HG03135 (cell line): ENCODE results near the gene ADAM11.
"Not testable (repeated sequence)": the region's sequence is repeated elsewhere in the genome, so short reads cannot be mapped to it uniquely, and the experiment has no call there.

Experiments
- ATAC-seq: cut with Tn5 transposase; IDR thresholded peaks from one replicate; pipeline ENCODE4 v1.9.1; 2021; ENCODE audit warnings: mild to moderate bottlenecking, moderate library complexity; ENCODE audit not compliant: unreplicated experiment

Gene ADAM11, protein sequence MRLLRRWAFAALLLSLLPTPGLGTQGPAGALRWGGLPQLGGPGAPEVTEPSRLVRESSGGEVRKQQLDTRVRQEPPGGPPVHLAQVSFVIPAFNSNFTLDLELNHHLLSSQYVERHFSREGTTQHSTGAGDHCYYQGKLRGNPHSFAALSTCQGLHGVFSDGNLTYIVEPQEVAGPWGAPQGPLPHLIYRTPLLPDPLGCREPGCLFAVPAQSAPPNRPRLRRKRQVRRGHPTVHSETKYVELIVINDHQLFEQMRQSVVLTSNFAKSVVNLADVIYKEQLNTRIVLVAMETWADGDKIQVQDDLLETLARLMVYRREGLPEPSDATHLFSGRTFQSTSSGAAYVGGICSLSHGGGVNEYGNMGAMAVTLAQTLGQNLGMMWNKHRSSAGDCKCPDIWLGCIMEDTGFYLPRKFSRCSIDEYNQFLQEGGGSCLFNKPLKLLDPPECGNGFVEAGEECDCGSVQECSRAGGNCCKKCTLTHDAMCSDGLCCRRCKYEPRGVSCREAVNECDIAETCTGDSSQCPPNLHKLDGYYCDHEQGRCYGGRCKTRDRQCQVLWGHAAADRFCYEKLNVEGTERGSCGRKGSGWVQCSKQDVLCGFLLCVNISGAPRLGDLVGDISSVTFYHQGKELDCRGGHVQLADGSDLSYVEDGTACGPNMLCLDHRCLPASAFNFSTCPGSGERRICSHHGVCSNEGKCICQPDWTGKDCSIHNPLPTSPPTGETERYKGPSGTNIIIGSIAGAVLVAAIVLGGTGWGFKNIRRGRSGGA

DNA sequence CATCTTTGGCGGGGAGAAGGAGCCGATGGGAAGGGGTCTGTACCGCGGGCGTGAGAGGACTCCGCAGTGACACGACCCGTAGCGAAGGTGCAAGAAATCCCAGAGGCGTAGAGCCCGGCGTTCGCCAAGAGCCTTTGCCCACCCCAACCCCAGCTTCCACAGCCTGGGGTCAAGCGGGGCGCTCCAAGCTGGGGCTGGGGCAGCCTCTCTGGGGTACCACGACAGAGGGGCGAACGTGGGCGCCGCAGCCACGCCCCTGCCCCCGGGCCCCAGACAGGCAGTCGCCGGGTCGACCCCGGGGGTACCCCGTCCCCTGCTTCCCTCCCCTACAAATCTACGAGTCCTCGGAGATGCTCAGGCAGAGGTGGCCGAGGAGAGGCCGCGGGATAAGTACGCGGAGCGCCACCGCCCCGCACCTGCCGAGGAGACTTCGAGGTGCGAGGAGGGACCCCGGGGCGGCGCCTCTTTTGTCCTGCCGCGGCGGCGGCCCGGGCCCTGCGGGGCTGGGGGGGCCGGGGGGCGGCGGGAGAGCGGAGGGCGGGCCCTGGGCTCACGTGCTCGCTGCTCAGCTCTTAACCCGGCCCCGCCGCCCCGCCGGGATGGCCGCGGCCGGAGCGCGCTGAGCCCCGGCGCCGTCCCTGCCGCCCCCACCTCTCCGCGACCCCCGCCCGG is at the start of gene ADAM11:
ADAM11 (plus strand) TSS at position 575 of the 672 bp plus-strand sequence. CDS start 212 bp downstream, outside the sequence.
- no peak for ATAC-seq

DNA sequence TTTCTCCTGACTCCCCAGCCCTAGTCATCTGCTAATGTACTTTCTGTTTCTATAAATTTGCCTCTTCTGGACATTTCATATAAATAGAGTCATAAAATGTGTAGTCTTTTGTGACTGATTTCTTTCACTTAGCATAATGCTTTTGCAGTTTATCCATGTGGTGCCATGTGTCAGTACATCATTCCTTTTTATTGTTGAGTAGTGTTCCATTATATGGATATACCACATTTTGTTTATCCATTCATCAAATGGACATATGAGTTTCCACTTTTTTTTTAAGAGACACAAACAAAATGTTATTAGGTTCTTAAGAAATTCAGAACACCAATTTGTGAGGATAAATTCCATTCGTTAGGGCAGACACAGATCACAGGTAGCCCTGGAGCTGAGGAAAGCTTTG is 39.3 kb upstream of the ADAM11 start:
- no peak for ATAC-seq

DNA sequence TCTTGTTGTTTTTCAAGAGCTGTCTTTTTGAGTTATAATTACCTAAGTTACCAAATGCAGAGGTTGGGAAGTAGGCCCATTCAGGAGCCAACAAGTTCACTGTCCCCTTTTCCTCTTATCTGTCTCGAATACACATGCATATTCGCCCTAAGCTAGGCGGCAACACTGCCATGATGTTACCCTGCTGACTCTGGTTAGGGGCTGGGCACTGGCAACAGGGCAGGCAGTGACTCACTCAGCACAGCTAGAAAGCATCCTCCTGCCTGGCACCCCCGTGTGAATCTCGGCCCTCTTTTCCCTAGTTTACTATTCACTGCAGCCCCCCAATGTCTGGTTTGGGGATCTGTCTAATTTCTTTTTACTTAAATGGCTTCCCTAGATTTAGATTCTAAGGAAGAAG is 36.5 kb upstream of the ADAM11 start:
- ATAC-seq, result no peak

DNA sequence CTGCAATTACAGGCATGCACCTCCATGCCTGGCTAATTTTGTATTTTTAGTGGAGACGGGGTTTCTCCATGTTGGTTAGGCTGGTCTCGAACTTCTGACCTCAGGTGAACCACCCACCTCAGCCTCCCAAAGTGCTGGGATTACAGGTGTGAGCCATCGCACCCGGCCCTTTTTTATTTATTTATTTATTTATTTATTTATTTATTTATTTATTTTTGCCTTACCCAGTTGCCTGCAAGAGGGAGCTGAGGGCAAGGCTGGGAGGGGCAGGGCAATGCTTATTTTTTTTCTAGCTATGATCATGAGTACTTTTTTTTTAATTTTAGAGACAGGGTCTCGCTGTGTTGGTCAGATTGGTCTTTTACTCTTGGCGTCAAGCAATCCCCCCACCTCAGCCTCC is 32.7 kb upstream of the ADAM11 start:
- ATAC-seq, result not testable (repeated sequence)

DNA sequence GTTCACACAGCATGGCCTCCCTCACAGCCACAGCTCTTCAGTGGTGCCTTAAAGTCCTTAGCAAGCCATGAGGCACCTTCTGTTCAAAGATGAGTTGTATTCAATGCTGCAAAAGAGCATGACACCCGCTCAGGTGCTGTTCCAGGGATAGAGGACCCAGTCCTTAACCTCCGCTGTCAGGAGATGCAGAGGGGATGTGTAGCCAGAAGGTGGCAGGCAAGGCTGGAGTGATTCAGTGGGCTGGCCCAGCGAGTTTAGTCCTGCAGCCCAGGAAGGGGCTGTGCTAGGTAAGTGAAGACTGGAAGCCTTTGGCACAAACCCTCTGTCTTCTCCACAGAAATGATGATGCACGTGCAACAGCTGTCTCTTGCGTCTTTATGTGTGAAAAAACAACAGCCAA is 25.0 kb upstream of the ADAM11 start:
- no peak for ATAC-seq

DNA sequence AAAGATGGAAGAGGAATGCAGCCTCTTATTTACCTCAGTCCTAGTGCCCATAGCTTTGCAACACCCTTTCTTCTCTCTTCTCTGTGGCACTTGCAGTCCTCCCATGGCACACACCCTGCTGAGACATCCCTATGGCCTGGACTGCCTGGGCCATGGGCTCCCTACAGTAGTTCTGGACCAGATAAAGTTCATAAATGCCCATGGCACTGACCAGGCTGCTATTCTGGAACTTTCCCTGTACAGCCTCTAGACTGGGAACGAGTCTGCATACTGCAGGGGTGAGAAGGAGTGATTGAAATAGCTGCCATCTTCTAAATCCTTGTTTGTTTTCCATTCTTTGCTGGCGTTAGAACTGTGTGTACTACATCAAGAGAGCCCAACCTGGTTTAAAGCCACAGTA is 24.5 kb upstream of the ADAM11 start:
- ATAC-seq, result no peak

DNA sequence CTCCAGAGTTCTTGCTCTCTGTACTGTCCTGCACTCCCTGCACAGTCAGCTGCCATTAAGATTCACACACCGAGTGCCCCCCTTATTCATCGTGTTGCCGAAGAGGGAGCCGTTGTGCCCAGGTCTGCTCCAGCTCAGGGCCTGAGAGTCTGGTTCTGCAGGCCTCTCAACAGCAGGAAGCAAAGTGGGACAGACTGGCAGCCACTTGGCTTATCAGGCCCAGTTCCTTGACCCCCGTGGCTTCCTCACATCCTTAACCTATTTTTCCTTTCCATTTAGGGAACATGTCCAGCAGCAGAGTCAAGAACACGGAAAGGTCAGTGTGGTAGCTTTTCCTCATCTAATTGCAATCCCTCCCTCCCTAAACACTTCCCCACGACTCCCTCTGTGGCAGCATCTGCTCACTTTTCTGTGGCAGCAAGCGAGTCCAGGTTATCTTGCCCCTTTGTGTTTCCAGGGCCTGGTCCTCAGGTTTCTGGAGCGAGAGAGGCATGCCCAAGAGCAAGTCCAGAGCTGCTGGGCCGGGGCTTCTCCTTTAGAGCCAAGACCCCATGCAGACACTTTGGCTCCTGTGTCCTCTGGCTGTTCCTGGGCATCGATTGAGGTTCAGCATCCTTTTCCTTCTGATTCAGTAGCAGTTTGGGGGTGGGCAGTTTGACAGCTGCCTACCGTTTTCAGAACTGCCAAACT is 22.1 kb upstream of the ADAM11 start:
- no peak for ATAC-seq

DNA sequence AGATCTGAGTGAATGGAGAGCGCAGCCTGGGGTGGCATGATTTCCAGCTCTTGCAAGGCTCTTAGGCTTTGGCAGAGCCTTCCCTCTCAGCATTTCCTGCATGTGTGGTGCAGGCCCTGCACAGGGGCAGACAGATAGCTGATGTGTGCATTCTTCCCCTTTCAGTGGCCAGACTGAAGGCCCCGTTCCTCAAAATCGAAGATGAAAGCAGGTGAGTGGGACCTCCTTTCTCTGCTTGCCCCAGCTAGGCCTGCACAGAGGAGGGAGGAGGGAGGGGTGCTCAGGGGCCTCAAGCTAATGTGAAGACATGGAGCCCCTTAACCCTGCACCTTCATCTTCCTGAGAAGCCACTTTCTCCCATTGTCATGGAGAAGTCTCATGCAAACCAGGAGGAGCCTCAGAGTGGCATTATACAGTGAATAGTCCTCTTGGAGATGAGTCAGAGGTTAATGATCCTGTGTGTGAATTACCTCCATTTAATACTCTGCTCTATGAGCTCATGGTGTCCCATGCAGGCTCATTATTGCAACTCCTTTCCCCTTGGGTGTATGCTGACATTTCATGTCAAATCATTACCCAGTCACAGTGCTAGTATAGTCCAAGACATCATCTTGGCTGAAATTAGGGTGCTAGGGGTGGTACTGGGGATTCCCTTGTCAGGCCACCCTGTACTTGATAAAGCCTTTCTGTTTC is 20.4 kb upstream of the ADAM11 start:
- ATAC-seq, result no peak

DNA sequence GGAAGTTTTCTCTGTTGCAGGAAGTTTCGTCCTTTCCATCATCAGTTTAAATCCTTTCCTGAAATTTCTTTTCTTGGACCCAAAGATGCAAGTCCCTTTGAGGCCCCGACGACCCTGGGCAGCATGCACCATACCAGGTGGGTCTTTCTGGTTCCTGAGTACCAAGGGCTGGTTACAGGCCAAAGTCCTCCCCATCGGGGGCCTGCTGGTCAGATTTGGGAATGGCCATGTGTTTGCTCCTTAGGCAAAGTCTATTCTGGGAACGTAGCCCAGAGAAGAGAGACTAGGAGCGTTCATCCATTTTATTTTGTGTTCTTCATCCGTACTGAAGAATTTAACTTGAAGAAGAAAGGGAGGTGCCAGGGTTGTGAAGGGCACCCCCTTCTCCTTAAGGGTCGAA is 17.5 kb upstream of the ADAM11 start:
- ATAC-seq, result no peak

DNA sequence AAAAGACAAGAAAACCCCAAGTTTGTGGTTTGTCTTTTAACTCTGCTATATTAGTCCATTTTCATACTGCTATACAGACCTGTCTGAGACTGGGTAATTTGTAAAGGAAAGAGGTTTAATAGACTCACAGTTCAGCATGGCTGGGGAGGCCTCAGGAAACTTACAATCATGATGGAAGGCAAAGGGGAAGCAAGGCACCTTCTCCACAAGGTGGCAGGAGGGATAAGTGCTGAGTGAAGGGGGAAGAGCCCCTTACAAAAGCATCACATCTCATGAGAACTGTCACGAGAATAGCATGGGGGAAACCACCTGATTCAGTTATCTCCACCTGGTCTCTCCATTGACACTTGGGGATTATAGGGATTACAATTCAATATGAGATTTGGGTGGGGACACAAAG is 13.5 kb upstream of the ADAM11 start:
- ATAC-seq, result no peak

DNA sequence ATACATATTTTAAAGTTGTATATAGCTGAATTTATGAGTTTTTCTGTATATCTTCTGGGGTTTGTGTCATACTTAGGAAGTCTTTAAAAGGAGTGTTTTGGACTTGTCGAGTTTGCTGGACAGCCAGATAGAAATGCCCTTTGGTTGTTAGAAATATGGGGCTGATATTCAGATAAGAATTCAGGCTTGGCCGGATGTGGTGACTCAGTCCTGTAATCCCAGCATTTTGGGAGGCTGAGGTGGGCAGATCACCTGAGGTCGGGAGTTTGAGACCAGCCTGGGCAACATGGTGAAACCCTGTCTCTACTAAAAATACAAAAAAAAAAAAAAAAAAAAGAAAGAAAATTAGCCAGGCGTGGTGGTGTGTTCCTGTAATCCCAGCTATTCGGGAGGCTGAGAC is 13.1 kb upstream of the ADAM11 start:
- ATAC-seq, result not testable (repeated sequence)

DNA sequence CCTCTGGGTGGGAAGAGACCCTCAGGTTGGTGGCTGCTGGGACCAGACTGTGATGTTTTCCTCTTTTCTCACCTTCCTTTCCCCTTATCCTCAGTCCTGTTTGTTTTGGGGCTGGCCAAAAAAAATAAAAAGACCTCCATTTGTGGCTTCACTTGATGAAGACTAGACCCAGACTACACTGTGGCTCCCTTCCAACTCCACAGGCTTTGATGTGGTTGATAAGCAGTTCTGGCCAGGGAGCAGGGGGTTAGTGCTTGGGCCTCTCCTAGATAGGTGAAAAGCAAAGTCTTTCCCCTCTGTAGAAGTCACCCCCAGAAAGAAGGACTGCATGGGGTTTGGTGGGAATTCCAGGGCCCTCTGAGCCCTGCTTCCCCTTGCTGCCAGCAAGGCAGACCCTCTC is 11.2 kb upstream of the ADAM11 start:
- no peak for ATAC-seq

DNA sequence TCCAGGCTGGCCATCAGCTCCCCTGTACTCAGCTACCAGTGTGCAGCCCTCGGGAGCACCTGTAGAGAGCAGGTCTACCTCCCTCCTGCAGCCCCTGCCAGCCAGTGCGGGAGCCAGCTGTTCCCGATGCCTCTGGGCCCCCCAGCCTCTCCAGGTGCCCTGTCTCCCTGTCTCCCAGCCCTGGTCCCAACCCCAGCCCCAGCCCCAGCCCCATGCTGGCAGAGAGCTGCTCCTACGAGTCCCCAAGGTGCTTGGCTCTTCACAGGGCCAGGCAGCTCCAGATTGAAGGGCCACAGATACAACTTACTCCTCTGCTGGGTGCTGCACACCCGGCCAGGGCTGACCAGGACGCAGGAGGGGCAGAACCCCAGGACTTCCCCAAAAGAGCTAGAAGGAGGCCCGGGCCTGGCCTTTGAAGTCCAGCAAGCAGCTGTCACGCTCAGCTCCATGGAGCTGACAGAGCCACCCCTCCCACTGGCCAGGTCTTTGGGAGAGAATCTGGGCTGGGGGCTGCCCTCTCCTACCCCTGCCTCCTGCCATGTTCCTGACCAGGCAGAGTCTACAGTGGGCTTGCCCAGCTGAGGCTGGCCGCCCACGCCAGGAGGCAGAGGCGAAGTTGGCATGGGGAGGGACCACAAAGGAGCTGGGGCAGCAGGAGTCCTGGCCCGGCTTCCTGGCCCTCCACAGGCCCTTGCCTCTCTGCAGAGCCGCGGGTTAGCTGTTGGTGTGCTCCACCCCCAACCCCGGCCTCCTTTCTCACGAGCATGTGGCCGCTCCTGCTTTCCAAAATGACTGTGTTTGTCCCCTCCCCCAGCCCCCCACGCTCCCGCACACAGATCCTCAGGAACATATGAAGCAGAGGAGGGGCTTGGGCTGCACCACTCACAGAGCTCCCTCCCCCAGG is 9.5 kb upstream of the ADAM11 start:
- ATAC-seq, result no peak

DNA sequence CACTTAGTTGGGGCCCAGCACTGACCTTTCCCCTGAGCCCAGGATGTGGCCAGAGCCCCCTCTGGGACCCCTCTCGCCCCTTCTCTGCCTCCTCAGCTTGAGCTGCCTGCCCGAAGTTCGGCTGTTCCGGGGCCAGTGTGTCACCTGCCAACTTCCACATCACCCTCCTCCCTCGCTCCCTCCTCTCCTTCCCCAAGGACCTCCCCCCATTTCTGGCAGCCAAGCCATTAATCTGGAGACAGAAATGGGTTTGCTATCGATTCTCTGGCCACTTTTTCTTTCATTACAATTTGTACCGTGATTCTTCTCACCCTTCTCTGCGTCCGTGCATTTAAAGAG is 8.8 kb upstream of the ADAM11 start:
- no peak for ATAC-seq

DNA sequence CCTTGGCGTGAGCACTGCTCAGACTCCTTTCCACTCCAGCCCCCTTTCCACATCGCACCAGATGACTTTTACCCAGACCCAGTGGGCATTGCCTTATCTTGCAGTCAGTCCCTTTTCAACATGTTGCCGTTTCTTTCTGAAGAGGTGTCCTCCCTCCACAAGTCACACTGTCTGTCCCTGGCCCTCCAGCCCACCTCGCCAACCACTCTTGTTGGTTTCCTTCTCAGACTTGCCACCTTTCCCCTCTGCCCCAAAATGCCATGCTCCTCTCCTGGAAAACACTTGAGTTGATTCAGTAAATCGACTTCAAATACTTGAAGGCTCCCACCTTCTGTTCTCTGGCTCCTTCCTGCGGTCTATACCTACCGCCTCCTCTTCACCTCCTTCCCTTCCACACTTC is 7.5 kb upstream of the ADAM11 start:
- no peak for ATAC-seq

DNA sequence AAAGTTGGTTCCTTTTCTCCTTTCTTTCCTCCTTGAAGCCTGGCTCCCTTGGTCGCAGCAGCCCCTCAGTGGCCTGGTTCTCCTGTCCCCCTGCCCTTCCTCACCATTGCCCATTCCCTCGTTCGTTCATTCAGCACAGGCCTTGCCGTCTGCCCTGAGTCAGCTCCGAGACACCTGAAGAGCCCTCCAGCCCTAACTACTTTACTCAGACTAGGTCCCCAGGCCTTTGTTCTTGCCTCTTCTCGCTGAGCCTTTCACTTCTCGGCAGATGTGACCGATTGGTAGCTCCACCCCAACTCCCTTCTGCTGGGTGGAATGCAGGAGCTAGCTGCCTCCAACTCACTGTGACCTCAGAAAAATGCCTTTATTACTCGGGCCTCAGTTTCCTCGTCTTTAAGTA is 7.0 kb upstream of the ADAM11 start:
- no peak for ATAC-seq

DNA sequence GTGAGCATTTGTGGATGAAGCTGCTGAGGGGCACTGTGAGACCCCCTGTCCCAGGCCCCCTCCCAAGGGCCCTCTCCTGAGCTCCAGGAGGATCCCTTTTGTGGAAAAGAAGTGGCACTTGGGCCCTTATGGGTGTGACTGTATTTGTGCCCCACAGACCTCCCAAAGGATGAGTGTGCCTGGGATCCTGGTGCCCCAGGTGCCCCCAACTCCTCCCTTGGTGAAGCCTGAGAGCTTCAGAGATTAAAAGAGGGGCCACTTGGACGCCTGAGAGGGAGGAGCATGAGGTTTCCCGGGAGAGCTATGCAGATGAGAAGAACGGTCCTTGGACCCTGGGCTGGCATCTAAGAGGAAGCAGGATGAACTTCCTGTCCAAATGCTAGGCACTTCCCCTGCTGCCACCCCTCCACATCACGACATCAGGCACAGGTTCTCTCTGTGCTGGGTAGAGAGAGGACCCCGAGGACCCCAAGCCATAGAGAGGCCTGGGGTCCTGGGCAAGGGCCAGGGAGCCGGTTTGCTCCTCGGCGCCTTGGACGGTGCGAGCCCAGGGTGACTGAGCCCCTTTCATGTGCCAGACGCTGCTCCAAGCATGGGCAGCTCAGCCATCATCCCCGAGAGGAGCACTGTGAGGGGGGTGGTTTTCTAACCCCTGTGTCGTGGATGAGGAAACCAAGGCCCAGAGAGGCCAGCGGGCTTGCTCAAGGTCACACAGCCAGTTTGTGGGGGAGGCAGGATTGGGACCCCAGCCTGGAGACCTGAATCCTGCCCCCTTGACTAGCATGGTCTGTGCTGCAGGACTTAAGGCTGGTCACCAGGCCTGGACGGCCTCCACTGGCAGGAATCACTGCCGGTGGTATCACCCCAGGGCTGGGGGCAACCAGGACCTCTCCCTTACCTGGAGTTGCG is 5.6 kb upstream of the ADAM11 start:
- no peak for ATAC-seq

DNA sequence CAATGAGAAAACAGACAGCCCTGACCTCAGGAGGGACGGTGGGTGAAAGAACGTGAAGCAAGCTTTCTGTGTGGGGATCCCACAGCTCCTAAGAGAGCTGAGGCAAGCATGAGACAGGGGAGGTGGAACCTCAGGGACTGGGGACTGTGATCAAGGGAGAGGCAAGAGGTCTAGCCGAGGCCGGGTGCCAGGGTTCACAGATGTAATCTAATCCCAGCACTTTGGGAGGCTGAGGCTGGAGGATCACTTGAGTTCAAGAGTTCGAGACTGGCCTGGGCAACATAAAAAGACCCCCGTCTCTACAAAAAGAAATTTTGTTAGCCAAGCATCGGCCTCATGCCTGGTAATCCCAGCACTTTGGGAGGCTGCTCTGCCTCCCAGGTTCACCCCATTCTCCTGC is 4.5 kb upstream of the ADAM11 start:
- ATAC-seq, result no peak

DNA sequence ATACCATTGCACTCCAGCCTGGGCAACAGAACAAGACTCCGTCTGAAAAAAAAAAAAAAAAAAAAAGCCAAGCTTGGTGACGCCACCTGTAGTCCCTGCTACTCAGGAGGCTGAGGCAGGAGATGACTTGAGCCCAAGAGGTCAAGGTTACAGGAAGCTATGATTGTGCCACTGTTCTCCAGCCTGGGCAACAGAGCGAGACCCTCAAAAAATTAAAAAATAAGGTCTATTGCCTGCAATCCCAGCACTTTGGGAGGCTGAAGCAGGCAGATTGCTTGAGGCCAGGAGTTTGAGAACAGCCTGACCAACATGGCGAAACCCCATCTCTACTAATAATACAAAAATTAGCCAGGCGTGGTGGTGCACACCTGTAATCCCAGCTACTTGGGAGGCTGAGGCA is 3.6 kb upstream of the ADAM11 start:
- ATAC-seq, result not testable (repeated sequence)
